Measurements from ENCODE around the gene CNKSR2.

- TF ChIP-seq CTCF (IDR thresholded peaks at IDR 0.05) (no peak), EZH2 (IDR thresholded peaks at IDR 0.05) (no peak), EZH2phosphoT487 (IDR thresholded peaks at IDR 0.05) (no peak)
Observed at GRCh38 chrX:21476909-21477308, 102.7 kb downstream of the CNKSR2 start.

All from neural progenitor cell (in vitro differentiated cells).